Hepatocyte (in vitro differentiated cells): Measurements from ENCODE around the gene NPHP4. TPM values are rescaled to one million over a fixed set of nuclear protein-coding genes. Genes with fewer than 3 reads are reported as not detected.

Experiments
- DNase-seq: peaks from one replicate; pipeline ENCODE4 v3.0.0-alpha.2; 2016; ENCODE audit warnings: low spot score
- H2AFZ ChIP-seq: fragments of 200-600 bp; sonication (generic); 2 replicates; pipeline ENCODE4 v1.6.0; 2016; ENCODE audit warnings: antibody characterized with exemption, mild to moderate bottlenecking
- H3K27ac ChIP-seq: fragments of 200-600 bp; sonication (generic); 2 replicates; pipeline ENCODE4 v1.5.1; 2016; ENCODE audit warnings: mild to moderate bottlenecking
- H3K27me3 ChIP-seq: fragments of 200-600 bp; sonication (generic); 2 replicates; pipeline ENCODE4 v1.6.1; 2016
- H3K36me3 ChIP-seq: fragments of 200-600 bp; sonication (generic); replicated peaks from 2 replicates; pipeline ENCODE4 v1.5.1; 2016; ENCODE audit warnings: low read depth; ENCODE audit not compliant: insufficient read depth
- H3K4me1 ChIP-seq: fragments of 200-600 bp; sonication (generic); 2 replicates; pipeline ENCODE4 v1.5.1; 2016; ENCODE audit warnings: mild to moderate bottlenecking, moderate library complexity; ENCODE audit not compliant: insufficient read depth
- H3K4me2 ChIP-seq: fragments of 200-600 bp; sonication (generic); 2 replicates; pipeline ENCODE4 v1.6.0; 2016
- H3K4me3 ChIP-seq: fragments of 200-600 bp; sonication (generic); 2 replicates; pipeline ENCODE4 v1.5.1; 2016; ENCODE audit warnings: mild to moderate bottlenecking
- H3K79me2 ChIP-seq: fragments of 200-600 bp; sonication (generic); 2 replicates; pipeline ENCODE4 v1.6.0; 2017; ENCODE audit warnings: mild to moderate bottlenecking
- H3K9me2 ChIP-seq: fragments of 200-600 bp; sonication (generic); replicated peaks from 2 replicates; pipeline ENCODE4 v1.6.0; 2017; ENCODE audit warnings: mild to moderate bottlenecking; ENCODE audit not compliant: insufficient read depth
- H3K9me3 ChIP-seq: fragments of 200-600 bp; sonication (generic); 2 replicates; pipeline ENCODE4 v1.5.1; 2016; ENCODE audit warnings: low read depth, mild to moderate bottlenecking
- H4K20me1 ChIP-seq: fragments of 200-600 bp; sonication (generic); 2 replicates; pipeline ENCODE4 v1.6.0; 2016; ENCODE audit warnings: mild to moderate bottlenecking; ENCODE audit not compliant: insufficient read depth, poor library complexity, severe bottlenecking
- CTCF ChIP-seq: fragments of 200-600 bp; sonication (generic); IDR thresholded peaks from 2 replicates; pipeline ENCODE4 v1.5.1; 2016; ENCODE audit warnings: antibody characterized with exemption, mild to moderate bottlenecking; ENCODE audit not compliant: poor library complexity
- EZH2 ChIP-seq: fragments of 200-600 bp; sonication (generic); IDR thresholded peaks from 2 replicates; pipeline ENCODE4 v1.6.1; 2016; ENCODE audit warnings: antibody characterized with exemption, mild to moderate bottlenecking, borderline replicate concordance
- EZH2phosphoT487 ChIP-seq: fragments of 200-600 bp; sonication (generic); IDR thresholded peaks from one replicate; pipeline ENCODE4 v1.6.1; 2018; ENCODE audit warnings: antibody characterized with exemption, mild to moderate bottlenecking, low read depth, moderate library complexity; ENCODE audit not compliant: unreplicated experiment, severe bottlenecking
- WGBS: methylation state at CpG from one replicate; pipeline ENCODE4 v1.1.6; 2016; ENCODE audit warnings: low lambda C conversion rate; ENCODE audit errors: missing lambda C conversion rate; 5-methylcytosine and 5-hydroxymethylcytosine counted together
- polyA plus RNA-seq: library from polyadenylated mRNA; unstranded; fragments of >200 nt; fragmentation: Nextera tagmentation; extraction: Ambion mirVana; gene quantifications from 2 replicates; pipeline ENCODE4 v1.2.1, GENCODE V29; 2016
- total RNA-seq: library from RNA; depleted of rRNA; stranded (reverse); fragments of >200 nt; gene quantifications from 2 replicates; pipeline ENCODE4 v1.2.3, GENCODE V29; 2014

NPHP4 gene
- total and polyA plus RNA-seq, 2 experiments from 2014 or later, result 5.6 to 6.0 TPM

- no peak overlapping the region for H3K27ac ChIP-seq
- H3K4me3 ChIP-seq, result no peak overlapping the region
- H3K79me2 ChIP-seq, result no peaks in the 10 kb centered on the region
- no peaks in the 10 kb centered on the region for H3K36me3 ChIP-seq
- H3K27me3 ChIP-seq, result no peaks in the 10 kb centered on the region
- H3K9me2 ChIP-seq, result no peaks in the 10 kb centered on the region
- H3K4me1 ChIP-seq, result no peaks in the 10 kb centered on the region
- 76% methylated on average over 11 of the region's 13 CpGs for WGBS
- DNase-seq, result no peak
- no peak for TF ChIP-seq CTCF
- no peak for TF ChIP-seq EZH2
- no peak for TF ChIP-seq EZH2phosphoT487
- H3K9me3 ChIP-seq, result no peaks in the 10 kb centered on the region
- H4K20me1 ChIP-seq, result no peaks in the 10 kb centered on the region
- H2AFZ ChIP-seq, result no peak overlapping the region
- H3K4me2 ChIP-seq, result no peak overlapping the region
Observed at GRCh38 chr1:5843521-5844096, 148.6 kb downstream of the NPHP4 start.

GRCh38 chr1:5842679-5843078 lies 149.5 kb downstream of the NPHP4 start:
- Histone ChIP-seq H3K4me3 (no peak overlapping the region), H2AFZ (no peak overlapping the region), H3K36me3 (no peaks in the 10 kb centered on the region), H3K4me2 (no peak overlapping the region), H3K27me3 (no peaks in the 10 kb centered on the region), H3K4me1 (no peaks in the 10 kb centered on the region), H3K79me2 (no peaks in the 10 kb centered on the region), H3K9me2 (no peaks in the 10 kb centered on the region), H3K9me3 (no peaks in the 10 kb centered on the region), H4K20me1 (no peaks in the 10 kb centered on the region), H3K27ac (no peak overlapping the region)
- DNase-seq, result no peak
- WGBS, result 83% methylated on average over 13 of the region's 13 CpGs
- TF ChIP-seq EZH2phosphoT487, result no peak
- TF ChIP-seq EZH2, result no peak
- no peak for TF ChIP-seq CTCF

- H3K27me3 ChIP-seq, result peaks cover 6% of the 10 kb centered on the region
- TF ChIP-seq EZH2, result no peak
- TF ChIP-seq EZH2phosphoT487, result no peak
- no peak for TF ChIP-seq CTCF
- WGBS, result 86% methylated on average over 16 of the region's 16 CpGs
Observed at GRCh38 chr1:5840551-5841001, 151.6 kb downstream of the NPHP4 start.

More at GRCh38 chr1:5840551-5841001, 151.6 kb downstream of the NPHP4 start:
- H4K20me1 ChIP-seq, result no peaks in the 10 kb centered on the region
- H3K79me2 ChIP-seq, result no peaks in the 10 kb centered on the region
- DNase-seq, result no peak
- no peak overlapping the region for H3K27ac ChIP-seq
- no peaks in the 10 kb centered on the region for H3K36me3 ChIP-seq
- H3K4me3 ChIP-seq, result no peak overlapping the region
- no peaks in the 10 kb centered on the region for H3K9me3 ChIP-seq
- no peaks in the 10 kb centered on the region for H3K9me2 ChIP-seq
- H3K4me2 ChIP-seq, result no peak overlapping the region
- no peak overlapping the region for H2AFZ ChIP-seq
- no peaks in the 10 kb centered on the region for H3K4me1 ChIP-seq
